Tongue (tissue), 2 donors: ENCODE data around the gene FAM25A. TPM values are rescaled to one million over a fixed set of nuclear protein-coding genes. Genes with fewer than 3 reads are reported as not detected.
"Not testable (repeated sequence)": the region's sequence is repeated elsewhere in the genome, so short reads cannot be mapped to it uniquely, and the experiment has no call there.

Experiments used
- DNase-seq: peaks from one replicate; pipeline ENCODE4 v3.0.0-alpha.2; 2015
- total RNA-seq: library from RNA; depleted of rRNA; stranded (reverse); fragments of >200 nt; gene quantifications from one replicate; pipeline ENCODE4 v1.2.3, GENCODE V29; 2014

The FAM25A gene
- total RNA-seq, 1 donor from 2014 or later: 25.8 TPM

GRCh38 chr10:87013528-87013927, 6.6 kb upstream of the FAM25A start:
- not testable (repeated sequence) for DNase-seq

DNA sequence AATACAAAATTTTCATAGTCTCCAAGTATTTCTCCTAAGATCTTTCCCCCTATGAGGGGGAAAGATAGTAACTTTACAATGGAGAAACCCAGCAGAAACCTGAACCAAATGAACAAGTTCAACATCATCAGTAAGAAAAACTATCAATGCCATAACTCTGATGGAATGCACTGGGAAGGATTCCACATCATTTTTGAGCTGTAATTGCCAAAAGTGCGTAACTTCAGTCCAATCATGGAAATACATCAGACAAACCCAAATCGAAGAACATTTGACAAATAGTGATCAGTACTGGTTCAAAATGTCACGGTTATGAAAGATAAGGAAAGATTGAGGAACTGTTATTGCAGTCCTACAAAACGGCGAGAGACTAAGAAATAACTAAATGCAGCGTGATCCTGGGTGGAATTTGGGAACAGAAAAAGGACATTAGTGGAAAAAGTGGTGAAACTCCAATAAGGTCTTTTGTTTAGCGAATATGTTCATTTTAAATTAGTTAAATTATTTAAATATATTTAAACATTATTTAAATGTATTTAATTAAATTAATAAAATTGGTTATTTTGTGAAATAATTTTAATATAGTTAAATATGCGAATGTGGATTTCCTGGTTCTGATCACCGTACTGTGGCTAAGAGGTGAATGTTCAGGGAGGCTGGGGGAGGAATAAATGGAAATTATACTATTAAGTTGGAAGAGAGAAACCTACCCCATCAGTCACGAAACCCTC, 4.9 kb upstream of the FAM25A start:
- DNase-seq: not testable (repeated sequence)

GRCh38 chr10:87018127-87018526, 2.0 kb upstream of the FAM25A start:
- not testable (repeated sequence) for DNase-seq

GRCh38 chr10:87019066-87019465, 1.0 kb upstream of the FAM25A start:
- not testable (repeated sequence) for DNase-seq

GRCh38 chr10:87019504-87019903, 590 bp upstream of the FAM25A start:
- DNase-seq: not testable (repeated sequence)

DNA sequence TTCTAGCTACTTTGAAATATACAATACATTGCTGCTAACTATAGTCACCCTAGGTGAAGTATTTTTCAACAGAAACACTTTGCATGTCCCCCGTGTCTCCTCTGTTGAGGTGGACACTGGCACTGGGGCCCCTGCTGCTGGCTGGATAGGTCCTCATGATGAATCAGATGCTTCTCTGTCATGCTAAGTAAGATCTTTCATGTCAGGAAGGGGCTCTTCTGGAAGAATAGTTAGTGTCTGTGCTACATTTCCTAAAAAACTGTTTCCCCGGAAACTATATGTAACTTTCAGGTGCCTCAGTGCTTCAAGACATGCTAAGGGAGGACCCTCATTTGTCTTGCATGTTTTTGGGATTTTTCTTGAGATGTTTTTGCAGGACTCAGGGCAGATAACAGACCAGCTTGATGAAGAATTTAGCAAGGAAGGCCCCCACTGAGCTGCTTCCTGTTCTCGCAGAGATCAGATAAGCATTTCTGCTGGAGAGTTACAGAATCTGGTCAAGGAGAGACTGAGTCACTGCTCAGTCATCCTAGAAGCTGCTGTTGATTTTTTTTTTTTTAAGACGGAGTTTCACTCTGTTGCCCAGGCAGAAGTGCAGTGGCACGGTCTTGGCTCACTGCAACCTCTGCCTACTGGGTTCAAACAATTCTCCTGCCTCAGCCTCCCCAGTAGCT, 5.3 kb downstream of the FAM25A start:
- not testable (repeated sequence) for DNase-seq

DNA sequence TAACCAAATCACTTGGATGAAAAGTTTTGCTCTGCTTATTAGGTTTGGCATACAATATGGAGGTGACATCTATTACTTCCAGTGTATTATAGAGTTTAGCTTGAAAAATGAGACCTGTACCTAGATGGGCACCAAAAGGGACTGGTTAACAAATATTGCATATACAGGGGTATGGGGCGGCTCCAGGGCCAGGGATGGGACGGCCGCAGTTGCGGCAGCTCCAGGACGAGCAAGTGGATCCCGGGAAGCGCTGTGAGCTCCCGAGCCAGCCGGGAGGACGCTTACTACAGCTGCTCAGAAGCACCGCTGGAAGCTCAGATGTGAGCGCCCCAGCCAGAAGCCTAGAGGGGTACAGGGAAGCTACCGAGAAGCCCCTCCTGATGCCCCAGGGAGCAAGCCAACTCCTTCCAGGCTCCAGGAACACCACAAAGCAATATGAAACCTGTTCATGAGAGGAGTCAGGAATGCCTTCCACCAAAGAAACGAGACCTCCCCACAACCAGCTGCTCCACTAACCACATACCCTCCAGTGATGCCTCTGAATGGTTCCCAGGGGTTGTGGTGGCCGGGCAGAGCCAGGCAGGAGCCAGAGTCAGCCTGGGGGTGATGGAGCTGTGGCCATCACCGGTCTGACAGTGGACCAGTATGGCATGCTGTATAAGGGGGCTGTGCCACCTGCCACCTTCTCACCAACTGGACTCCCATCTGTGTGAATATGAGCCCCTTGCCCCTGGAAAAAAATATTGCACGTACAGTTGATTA, 6.8 kb downstream of the FAM25A start:
- not testable (repeated sequence) for DNase-seq

GRCh38 chr10:87030419-87030818, 10.3 kb downstream of the FAM25A start:
- not testable (repeated sequence) for DNase-seq

- no peak for DNase-seq
These were observed 11.0 kb downstream of the FAM25A start for GRCh38 chr10:87030912-87031635.

GRCh38 chr10:87036623-87037022, 16.5 kb downstream of the FAM25A start:
- no peak for DNase-seq

- DNase-seq: peak; percentile 8
These were observed 18.2 kb downstream of the FAM25A start for GRCh38 chr10:87038286-87038717.

GRCh38 chr10:87038786-87039185, 18.7 kb downstream of the FAM25A start:
- DNase-seq: no peak

GRCh38 chr10:87043579-87043978, 23.5 kb downstream of the FAM25A start:
- not testable (repeated sequence) for DNase-seq

DNA sequence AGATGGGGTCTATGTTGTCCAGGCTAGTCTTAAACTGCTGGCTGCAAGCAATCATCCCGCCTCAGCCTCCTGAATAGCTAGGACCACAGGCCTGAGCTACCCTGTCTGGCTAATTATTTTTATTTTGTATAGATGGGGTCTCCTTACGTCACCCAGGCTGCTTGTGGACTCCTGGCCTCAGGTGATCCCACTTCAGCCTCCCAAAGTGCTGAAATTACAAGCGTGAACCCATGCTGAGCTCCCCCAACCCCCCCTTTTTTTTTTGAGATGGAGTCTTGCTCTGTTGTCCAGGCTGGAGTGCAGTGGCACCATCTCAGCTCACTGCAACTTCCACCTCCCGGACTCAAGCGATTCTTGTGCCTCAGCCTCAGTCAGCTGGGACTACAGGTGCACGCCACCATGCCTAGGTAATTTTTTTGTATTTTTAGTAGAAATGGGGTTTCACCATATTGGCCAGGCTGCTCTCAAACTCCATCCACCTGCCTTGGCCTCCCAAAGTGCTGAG, 25.4 kb downstream of the FAM25A start:
- no peak for DNase-seq

- peak; percentile 70 for DNase-seq
These were observed 33.0 kb downstream of the FAM25A start for GRCh38 chr10:87053111-87053510.

DNA sequence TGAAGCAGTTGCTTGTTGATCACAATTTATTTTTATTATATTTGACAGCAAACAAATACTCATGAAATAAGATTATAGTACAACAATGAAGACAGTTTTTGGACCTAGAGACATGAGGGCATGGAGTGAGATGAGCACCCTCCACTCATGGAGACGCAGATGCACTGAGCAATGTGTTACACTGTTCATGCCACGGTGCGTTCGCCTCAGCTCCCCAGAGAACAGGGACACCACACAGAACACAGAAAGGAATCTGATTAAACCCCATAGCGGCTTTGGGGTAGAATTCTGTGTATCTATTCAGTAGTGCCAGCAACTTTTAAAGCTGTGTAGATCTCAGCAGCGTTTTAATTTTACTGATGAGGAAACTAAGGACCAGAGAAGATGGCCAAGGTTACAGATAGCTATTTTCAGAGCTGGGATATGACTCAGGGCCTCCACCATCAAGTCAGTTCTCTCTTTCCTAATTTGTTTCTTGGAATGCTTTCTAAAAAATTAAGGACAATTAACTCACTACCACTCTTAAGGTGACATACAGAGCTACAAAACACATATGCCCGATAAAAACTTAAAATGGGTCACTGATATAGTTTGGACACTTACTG, 33.6 kb downstream of the FAM25A start:
- DNase-seq: no peak

DNA sequence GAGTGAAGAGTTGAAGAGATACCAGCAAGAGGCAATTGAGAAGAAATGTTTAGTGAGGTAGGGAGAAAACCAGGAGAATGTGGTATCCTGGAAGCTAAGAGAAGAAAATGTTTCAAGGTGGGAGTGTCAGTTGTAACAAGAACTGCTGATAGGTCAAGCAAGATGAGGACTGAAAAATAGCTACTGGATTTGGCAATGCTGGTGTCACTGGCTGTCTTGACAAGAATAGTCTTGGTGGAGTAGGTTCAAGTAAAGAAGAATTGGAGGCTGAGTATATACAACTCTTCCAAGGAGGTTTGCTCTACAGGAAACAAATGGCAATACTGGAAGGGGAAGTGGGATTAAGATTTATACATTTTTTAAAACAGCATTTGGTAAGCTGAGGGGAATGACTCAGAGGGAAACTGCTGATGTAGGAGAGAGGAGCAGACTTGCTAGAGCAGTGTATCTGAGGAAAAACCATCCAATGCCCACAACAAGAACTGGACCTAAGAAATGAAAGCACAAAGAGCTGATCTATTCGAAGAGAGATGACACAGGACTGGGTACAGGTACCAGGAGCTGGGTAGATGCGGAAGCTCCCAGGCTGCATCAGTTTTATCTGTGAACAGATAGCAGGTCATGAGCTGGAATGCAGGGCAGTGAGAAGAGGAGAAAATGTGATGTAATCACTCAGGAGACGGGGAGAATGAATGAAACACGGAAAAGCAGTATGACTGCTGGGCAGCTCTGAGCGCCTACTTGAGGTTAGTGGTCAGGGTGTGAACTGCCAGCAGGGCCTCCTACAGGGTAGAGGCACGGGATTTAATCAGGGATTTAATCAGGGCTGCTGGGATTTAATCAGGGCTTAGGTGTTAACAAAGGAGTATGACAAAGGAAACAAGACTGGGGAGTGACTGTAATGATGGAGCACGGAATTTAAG, 34.5 kb downstream of the FAM25A start:
- peak; percentile 9 for DNase-seq

- no peak for DNase-seq
These were observed 38.1 kb downstream of the FAM25A start for GRCh38 chr10:87058171-87058570.

DNA sequence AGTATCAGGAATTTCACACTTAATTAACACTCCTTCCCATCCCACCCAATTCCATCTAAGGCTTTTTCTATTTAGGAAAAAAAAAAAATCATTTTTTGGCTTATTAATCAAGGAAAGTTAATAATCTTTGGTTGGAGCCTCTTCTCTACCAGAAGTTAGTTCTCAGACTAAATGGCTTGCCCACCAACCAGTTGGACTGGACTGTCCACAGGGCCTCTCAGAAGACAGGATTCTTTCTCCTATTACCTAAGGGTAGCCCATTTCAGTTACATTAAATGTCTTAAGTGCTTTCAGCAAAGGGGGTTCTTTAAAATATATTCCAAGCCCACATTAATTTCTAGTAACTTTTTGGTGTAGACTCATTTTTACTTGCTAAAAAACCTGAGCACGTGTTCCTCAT, 39.3 kb downstream of the FAM25A start:
- DNase-seq: no peak

GRCh38 chr10:87060280-87060928, 40.3 kb downstream of the FAM25A start:
- no peak for DNase-seq
